ENCODE results near the gene THAP8. TPM values are rescaled to one million over a fixed set of nuclear protein-coding genes. Genes with fewer than 3 reads are reported as not detected.
A peak's percentile ranks its signal among the peaks of the same experiment; 100 is the strongest.

Gene THAP8
- total and polyA plus RNA-seq, 2 of the 13 experiments (the other 11 are each of a cell fraction or from before 2014, with no cell fraction given): 1.7 to 3.7 TPM

DNA sequence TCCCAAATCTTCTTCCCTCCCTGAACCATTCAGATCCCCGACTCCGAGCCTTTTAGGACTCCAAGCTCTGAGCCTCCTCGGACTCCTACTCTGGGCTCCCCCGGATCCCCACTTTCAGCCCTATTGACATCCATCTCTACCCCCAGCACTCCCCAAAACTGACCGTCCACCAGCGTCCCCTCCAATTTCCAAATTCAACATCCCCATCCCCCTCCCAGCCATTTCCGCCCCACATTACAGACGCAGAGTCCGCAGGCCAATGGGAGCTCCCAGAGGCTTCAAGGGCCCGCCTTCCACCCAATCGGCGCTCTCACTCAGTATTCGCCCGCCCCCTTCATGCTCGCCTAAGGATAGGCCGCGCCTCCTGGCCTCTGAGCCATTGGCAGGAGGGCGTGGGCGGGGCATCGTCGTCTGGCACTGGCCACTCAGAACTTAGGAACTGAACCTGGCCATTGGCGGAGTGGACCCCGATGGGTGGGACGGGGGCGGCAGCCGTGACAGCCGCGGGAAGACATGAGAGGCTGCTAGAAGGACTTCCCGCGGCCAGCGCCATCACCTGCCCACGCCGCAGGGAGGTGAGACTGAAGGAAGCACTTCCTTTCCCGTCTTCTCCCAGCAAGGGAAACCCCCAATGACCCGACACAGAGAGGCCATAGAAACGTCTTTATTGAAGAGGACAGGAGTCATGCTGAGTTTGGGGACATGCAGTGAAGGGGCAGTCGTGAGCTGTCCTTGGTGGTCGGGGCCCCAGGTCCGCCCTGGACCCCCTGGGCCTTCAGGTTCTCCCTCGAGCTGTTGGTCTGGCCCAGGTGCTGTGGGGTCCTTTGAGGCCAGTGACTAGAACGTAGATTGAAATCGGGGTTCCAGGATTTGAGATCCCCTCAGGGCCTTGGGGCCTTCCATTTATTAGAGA lies 39.8 kb downstream of the THAP8 start, which contains the start of gene ALKBH6 (continued):
- TF ChIP-seq ZNF205 (CRISPR knock-in tag; IDR thresholded peaks at IDR 0.05): 0 out of 2 replicates have a peak, but pooled peaks have one; percentile 30
- TF ChIP-seq, protein P1, sequence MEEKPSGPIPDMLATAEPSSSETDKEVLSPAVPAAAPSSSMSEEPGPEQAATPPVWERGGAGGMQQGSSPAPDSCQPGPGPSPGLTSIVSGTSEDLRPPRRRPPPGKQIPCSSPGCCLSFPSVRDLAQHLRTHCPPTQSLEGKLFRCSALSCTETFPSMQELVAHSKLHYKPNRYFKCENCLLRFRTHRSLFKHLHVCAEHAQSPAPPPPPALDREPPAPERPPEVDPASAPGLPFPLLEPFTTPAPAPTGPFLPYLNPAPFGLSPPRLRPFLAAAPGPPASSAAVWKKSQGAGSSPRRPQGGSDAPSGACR (CRISPR knock-in tag; IDR thresholded peaks at IDR 0.05): no peak
- TF ChIP-seq GABPA (IDR thresholded peaks at IDR 0.05; ENCODE audit: low read depth, low read length): peak; percentile 42; the same call in 1 of the 2 replicates
- peak; percentile 66 for TF ChIP-seq GABPA (CRISPR knock-in tag; IDR thresholded peaks at IDR 0.05; ENCODE audit: low read depth)
- TF ChIP-seq KDM2A (CRISPR knock-in tag; IDR thresholded peaks at IDR 0.05; ENCODE audit: borderline replicate concordance, low read depth): peak; percentile 62; the same call in 1 of the 2 replicates
- TF ChIP-seq, protein P2, sequence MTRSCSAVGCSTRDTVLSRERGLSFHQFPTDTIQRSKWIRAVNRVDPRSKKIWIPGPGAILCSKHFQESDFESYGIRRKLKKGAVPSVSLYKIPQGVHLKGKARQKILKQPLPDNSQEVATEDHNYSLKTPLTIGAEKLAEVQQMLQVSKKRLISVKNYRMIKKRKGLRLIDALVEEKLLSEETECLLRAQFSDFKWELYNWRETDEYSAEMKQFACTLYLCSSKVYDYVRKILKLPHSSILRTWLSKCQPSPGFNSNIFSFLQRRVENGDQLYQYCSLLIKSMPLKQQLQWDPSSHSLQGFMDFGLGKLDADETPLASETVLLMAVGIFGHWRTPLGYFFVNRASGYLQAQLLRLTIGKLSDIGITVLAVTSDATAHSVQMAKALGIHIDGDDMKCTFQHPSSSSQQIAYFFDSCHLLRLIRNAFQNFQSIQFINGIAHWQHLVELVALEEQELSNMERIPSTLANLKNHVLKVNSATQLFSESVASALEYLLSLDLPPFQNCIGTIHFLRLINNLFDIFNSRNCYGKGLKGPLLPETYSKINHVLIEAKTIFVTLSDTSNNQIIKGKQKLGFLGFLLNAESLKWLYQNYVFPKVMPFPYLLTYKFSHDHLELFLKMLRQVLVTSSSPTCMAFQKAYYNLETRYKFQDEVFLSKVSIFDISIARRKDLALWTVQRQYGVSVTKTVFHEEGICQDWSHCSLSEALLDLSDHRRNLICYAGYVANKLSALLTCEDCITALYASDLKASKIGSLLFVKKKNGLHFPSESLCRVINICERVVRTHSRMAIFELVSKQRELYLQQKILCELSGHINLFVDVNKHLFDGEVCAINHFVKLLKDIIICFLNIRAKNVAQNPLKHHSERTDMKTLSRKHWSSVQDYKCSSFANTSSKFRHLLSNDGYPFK (CRISPR knock-in tag; IDR thresholded peaks at IDR 0.05; ENCODE audit: borderline replicate concordance): peak; percentile 61; the same call in 1 of the 2 replicates
- no peak for TF ChIP-seq HOXD1 (CRISPR knock-in tag; IDR thresholded peaks at IDR 0.05)
- peak; percentile 52; the same call in 1 of the 2 replicates for TF ChIP-seq DMAP1 (CRISPR knock-in tag; IDR thresholded peaks at IDR 0.05)
- no peak for TF ChIP-seq ZNF569 (CRISPR knock-in tag; IDR thresholded peaks at IDR 0.05; ENCODE audit: borderline replicate concordance)
- TF ChIP-seq ELF3 (CRISPR knock-in tag; IDR thresholded peaks at IDR 0.05): 0 out of 2 replicates have a peak, but pooled peaks have one; percentile 14
- no peak for TF ChIP-seq MED13 (CRISPR knock-in tag; IDR thresholded peaks at IDR 0.05)
- TF ChIP-seq IKZF4 (CRISPR knock-in tag; IDR thresholded peaks at IDR 0.05; ENCODE audit: borderline replicate concordance, low read depth, not compliant biosample characterization): peak; percentile 32
- TF ChIP-seq ZNF136 (CRISPR knock-in tag; IDR thresholded peaks at IDR 0.05; ENCODE audit: low read depth): no peak
- TF ChIP-seq, protein P3, sequence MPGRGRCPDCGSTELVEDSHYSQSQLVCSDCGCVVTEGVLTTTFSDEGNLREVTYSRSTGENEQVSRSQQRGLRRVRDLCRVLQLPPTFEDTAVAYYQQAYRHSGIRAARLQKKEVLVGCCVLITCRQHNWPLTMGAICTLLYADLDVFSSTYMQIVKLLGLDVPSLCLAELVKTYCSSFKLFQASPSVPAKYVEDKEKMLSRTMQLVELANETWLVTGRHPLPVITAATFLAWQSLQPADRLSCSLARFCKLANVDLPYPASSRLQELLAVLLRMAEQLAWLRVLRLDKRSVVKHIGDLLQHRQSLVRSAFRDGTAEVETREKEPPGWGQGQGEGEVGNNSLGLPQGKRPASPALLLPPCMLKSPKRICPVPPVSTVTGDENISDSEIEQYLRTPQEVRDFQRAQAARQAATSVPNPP (CRISPR knock-in tag; IDR thresholded peaks at IDR 0.05): peak; percentile 53; the same call in 1 of the 2 replicates
- TF ChIP-seq ZNF598 (CRISPR knock-in tag; IDR thresholded peaks at IDR 0.05; ENCODE audit: borderline replicate concordance): no peak
- TF ChIP-seq PRPF4 (IDR thresholded peaks at IDR 0.05; ENCODE audit: low read depth, low read length, poor library complexity, severe bottlenecking): peak; percentile 17
- TF ChIP-seq, protein P4, sequence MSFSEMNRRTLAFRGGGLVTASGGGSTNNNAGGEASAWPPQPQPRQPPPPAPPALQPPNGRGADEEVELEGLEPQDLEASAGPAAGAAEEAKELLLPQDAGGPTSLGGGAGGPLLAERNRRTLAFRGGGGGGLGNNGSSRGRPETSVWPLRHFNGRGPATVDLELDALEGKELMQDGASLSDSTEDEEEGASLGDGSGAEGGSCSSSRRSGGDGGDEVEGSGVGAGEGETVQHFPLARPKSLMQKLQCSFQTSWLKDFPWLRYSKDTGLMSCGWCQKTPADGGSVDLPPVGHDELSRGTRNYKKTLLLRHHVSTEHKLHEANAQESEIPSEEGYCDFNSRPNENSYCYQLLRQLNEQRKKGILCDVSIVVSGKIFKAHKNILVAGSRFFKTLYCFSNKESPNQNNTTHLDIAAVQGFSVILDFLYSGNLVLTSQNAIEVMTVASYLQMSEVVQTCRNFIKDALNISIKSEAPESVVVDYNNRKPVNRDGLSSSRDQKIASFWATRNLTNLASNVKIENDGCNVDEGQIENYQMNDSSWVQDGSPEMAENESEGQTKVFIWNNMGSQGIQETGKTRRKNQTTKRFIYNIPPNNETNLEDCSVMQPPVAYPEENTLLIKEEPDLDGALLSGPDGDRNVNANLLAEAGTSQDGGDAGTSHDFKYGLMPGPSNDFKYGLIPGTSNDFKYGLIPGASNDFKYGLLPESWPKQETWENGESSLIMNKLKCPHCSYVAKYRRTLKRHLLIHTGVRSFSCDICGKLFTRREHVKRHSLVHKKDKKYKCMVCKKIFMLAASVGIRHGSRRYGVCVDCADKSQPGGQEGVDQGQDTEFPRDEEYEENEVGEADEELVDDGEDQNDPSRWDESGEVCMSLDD (CRISPR knock-in tag; IDR thresholded peaks at IDR 0.05; ENCODE audit: borderline replicate concordance): no peak
- TF ChIP-seq, protein P5, sequence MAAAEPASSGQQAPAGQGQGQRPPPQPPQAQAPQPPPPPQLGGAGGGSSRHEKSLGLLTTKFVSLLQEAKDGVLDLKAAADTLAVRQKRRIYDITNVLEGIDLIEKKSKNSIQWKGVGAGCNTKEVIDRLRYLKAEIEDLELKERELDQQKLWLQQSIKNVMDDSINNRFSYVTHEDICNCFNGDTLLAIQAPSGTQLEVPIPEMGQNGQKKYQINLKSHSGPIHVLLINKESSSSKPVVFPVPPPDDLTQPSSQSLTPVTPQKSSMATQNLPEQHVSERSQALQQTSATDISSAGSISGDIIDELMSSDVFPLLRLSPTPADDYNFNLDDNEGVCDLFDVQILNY (CRISPR knock-in tag; conservative IDR thresholded peaks at IDR 0.05): peak; percentile 87
- TF ChIP-seq HNF4A (CRISPR knock-in tag; IDR thresholded peaks at IDR 0.05): no peak
- TF ChIP-seq ZNF547 (CRISPR knock-in tag; IDR thresholded peaks at IDR 0.05): peak; percentile 80; the same call in 1 of the 2 replicates
